Measurements from ENCODE around the gene EXOSC10.

Gene EXOSC10

DNA sequence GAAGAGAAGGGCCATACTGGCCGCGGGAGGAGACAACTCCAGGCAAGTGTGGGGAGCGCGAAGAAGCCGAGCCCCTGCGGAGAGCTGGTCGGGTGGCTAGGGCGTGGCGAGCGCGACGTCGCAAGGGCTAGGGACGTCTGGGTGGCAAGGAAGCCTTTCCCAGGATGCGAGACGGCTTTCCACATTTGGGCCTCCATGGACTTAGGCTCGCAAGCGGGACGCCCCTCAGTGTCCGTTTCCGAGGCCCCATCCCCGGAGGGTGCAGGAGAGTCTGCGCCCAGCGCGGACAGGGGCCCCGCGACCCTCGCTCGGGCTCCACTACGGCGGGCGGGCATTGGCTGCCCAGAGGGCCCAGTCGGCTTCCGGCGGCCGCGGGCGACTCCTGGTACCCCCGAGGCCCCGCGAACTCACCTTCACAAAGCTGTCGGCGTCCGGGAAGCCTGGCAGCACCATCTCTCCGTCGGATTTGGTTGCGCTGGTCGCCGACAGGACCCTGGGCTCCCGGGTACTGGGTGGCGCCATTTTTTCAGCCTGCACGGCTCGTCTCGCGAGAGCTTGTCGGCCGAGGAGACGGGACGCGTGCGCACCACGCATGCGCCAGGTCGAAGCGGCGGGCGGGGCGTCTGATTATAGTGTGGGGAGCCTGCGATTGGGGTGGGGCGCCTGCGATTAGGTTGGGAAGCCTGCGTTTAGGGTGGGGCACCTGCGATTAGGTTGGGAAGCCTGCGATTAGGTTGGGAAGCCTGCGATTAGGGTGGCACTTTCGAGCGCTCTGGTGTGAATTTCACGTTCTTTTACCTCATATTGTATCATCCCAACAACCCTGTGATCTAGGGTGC is at the start of gene EXOSC10:
TSS of gene EXOSC10 (minus strand) at position 560 of the 839 bp plus-strand sequence. CDS start at position 522, 38 bp downstream.
- DNase-seq (ENCODE audit: low read depth in 2 of 3, low spot score in 2 of 3) = peak; percentile 91 to 96 (median 91)

GRCh38 chr1:11147197-11147770 is 47.6 kb upstream of the EXOSC10 start:
- no peak for DNase-seq (ENCODE audit: low read depth in 2 of 3, low spot score in 2 of 3)

GRCh38 chr1:11145741-11146140 is 46.1 kb upstream of the EXOSC10 start:
- DNase-seq (ENCODE audit: low read depth in 2 of 3, low spot score in 2 of 3) = no peak

DNA sequence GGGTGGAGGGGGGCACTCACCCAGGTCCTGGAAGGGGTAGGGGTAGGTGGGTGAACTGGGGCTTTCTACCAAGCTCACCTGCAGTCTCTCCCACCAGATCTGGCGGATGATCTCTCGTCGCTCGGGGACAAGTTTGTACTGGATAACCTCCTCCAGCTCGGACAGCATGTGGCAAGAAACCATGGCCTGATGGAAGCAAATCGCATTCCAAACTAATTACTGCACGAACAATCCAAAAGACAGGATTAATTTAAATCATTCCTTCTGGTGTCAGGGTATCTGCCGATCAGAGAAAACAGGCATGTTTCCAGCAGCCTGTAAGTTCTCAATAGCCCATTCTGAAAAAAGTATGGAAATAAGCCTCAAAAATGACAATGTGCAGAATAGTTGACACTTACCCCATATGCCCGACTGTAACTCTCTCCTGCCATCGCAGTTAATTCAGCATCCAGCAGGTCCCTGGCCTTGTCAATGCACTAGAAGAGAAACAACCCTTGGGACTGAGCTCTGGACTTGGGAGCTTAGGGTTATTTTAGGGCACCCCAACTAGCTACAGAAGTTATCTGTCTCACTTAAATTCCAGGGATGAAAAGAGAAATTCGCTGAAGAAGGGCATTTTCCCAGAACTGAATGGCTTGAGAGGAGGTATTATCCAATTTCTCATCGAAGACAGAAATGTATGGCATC is 45.0 kb upstream of the EXOSC10 start:
- no peak for DNase-seq (ENCODE audit: low read depth in 2 of 3, low spot score in 2 of 3)

DNA sequence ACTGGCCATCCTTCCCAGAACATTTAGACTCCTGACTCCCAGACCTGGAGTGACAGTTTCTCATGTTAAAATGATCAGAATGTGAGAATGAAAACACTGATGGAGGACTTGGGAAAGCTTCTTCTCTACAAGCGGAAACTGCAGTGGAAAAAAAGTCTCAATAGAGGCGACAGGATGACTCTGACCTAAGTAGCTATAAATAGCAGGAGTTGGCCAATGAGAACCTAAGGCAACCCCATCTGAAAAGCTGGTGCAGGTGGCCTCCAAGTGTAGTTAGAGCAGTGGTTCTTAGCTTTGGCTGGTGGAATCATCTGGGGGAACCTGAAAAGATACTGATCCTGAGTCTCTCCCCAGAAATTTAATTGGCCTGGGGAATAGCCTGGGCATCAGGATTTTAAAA is 44.2 kb upstream of the EXOSC10 start:
- no peak for DNase-seq (ENCODE audit: low read depth in 2 of 3, low spot score in 2 of 3)

- no peak for DNase-seq (ENCODE audit: low read depth in 2 of 3, low spot score in 2 of 3)
Observed at GRCh38 chr1:11143401-11143800, 43.7 kb upstream of the EXOSC10 start.

GRCh38 chr1:11142618-11143391 is 43.1 kb upstream of the EXOSC10 start:
- no peak for DNase-seq (ENCODE audit: low read depth in 2 of 3, low spot score in 2 of 3)

- no peak for DNase-seq (ENCODE audit: low read depth in 2 of 3, low spot score in 2 of 3)
Observed at GRCh38 chr1:11138952-11139351, 39.3 kb upstream of the EXOSC10 start.

DNA sequence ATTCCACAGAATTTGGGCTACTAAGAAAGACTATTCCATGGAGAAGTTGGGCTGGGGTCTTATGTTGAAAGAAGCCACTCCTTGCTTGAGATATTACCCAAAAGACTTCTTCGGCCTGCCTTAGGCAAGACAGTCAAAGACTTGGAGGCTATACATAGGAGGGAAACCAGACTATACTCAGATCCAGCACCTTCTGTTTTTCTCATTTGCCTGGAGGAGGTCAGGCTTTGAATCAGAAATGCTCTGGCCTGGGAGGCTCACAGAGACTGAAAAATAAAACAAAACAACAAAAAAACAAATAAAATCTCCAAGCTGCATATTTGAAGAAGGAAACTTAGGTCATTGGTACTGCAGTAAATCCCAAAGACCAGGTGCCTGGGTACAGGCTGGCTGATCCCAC is 38.4 kb upstream of the EXOSC10 start:
- no peak for DNase-seq (ENCODE audit: low read depth in 2 of 3, low spot score in 2 of 3)

GRCh38 chr1:11134898-11135266 is 35.2 kb upstream of the EXOSC10 start:
- no peak for DNase-seq (ENCODE audit: low read depth in 2 of 3, low spot score in 2 of 3)

- DNase-seq (ENCODE audit: low read depth in 2 of 3, low spot score in 2 of 3) = no peak
Observed at GRCh38 chr1:11134251-11134897, 34.7 kb upstream of the EXOSC10 start.

GRCh38 chr1:11132563-11133293 is 33.1 kb upstream of the EXOSC10 start:
- DNase-seq (ENCODE audit: low read depth in 2 of 3, low spot score in 2 of 3) = no peak

GRCh38 chr1:11131816-11132215 is 32.1 kb upstream of the EXOSC10 start:
- DNase-seq (ENCODE audit: low read depth in 2 of 3, low spot score in 2 of 3) = no peak

DNA sequence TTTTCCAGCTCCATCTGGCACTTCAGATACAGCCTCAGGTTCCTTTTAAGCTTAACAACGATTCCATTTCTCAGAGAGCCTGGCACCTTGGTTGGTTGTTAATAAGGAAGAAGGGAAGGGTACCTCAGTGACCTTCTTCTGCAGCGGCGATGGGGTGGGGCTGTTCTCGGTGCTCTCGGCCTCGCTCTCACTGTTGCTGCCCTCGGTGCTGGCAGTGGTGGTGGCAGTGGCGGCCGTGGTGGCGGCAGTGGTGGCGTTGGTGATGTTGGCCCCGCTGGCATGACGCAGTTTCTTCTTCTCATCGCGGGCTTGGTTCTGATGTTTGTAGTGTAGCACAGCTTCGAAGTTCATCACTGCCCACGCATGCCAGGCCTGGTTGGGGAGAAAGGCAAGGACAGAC is 30.7 kb upstream of the EXOSC10 start:
- no peak for DNase-seq (ENCODE audit: low read depth in 2 of 3, low spot score in 2 of 3)

GRCh38 chr1:11129649-11130390 is 30.2 kb upstream of the EXOSC10 start:
- no peak for DNase-seq (ENCODE audit: low read depth in 2 of 3, low spot score in 2 of 3)

DNA sequence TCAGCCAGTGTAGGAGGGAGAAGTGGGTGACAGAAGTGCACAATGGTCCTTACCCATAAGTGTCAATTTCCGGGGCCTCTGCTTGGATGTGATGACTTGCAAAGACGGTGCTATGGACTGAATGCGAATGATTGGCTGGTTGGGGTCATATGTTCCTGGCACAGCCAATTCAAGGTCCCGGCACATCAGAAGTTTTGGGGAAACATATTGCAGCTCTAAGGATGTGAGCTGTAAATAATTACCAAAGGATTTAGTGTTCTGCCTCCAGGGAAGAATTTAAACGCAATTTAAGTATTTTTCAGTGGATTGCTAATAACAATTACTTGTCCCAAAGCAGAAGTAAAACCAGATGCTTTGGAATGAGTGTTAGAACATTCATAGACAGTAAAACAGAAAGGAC is 26.9 kb upstream of the EXOSC10 start:
- DNase-seq (ENCODE audit: low read depth in 2 of 3, low spot score in 2 of 3) = no peak

- no peak for DNase-seq (ENCODE audit: low read depth in 2 of 3, low spot score in 2 of 3)
Observed at GRCh38 chr1:11125931-11126330, 26.3 kb upstream of the EXOSC10 start.

- no peak for DNase-seq (ENCODE audit: low read depth in 2 of 3, low spot score in 2 of 3)
Observed at GRCh38 chr1:11124965-11125364, 25.3 kb upstream of the EXOSC10 start.

- no peak for DNase-seq (ENCODE audit: low read depth in 2 of 3, low spot score in 2 of 3)
Observed at GRCh38 chr1:11116318-11116717, 16.6 kb upstream of the EXOSC10 start.

GRCh38 chr1:11114966-11115365 is 15.3 kb upstream of the EXOSC10 start:
- no peak for DNase-seq (ENCODE audit: low read depth in 2 of 3, low spot score in 2 of 3)

Measured in activated CD8-positive, alpha-beta memory T cell treated with anti-CD3 and anti-CD28 coated beads for 48 hours (primary cell).